ENCODE measurements around the gene ZDHHC5.

Gene ZDHHC5, protein sequence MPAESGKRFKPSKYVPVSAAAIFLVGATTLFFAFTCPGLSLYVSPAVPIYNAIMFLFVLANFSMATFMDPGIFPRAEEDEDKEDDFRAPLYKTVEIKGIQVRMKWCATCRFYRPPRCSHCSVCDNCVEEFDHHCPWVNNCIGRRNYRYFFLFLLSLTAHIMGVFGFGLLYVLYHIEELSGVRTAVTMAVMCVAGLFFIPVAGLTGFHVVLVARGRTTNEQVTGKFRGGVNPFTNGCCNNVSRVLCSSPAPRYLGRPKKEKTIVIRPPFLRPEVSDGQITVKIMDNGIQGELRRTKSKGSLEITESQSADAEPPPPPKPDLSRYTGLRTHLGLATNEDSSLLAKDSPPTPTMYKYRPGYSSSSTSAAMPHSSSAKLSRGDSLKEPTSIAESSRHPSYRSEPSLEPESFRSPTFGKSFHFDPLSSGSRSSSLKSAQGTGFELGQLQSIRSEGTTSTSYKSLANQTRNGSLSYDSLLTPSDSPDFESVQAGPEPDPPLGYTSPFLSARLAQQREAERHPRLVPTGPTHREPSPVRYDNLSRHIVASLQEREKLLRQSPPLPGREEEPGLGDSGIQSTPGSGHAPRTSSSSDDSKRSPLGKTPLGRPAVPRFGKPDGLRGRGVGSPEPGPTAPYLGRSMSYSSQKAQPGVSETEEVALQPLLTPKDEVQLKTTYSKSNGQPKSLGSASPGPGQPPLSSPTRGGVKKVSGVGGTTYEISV

DNA sequence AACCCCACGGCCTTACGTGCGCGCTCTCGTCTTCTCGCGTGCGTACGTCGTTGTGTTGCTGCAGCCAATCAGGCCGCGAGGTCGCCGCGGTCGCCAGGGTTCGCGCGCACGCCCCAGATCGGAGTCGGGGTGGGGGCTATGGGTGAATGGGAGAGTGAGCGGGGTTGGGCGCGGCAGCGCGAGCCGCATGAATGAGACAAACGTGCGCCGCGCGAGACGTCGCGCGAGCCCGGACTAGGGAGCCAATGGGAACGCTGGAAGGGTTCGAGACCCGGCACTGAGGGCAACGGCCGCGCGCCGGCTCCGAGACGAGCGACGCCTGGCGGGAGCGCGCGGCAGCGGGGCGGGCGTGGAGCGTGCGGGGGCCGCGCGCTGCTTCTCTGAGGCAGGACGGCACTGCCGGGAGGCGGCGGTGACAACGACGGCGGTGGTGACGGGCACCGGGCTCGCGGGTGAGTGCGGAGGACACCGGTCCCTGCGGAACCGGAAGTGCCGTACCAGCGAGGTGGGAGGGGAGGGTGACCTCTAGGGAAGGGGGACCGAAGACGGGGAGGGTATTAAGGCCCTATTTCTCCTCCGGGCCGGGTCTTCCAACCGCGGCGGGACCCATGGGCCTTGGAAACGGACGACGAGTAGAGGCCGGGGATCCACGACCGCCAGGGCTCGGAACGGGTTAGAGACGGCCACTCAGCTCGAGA is at the start of gene ZDHHC5:
ZDHHC5 (plus strand) TSS at position 379 of the 698 bp plus-strand sequence. CDS start 4,977 bp downstream, outside the sequence.
- peaks cover 5% of the 10 kb centered on the region; the same call in 1 of the 2 replicates for H4K20me1 ChIP-seq (ENCODE audit: insufficient read depth, low read length)
- TF ChIP-seq, protein P1, sequence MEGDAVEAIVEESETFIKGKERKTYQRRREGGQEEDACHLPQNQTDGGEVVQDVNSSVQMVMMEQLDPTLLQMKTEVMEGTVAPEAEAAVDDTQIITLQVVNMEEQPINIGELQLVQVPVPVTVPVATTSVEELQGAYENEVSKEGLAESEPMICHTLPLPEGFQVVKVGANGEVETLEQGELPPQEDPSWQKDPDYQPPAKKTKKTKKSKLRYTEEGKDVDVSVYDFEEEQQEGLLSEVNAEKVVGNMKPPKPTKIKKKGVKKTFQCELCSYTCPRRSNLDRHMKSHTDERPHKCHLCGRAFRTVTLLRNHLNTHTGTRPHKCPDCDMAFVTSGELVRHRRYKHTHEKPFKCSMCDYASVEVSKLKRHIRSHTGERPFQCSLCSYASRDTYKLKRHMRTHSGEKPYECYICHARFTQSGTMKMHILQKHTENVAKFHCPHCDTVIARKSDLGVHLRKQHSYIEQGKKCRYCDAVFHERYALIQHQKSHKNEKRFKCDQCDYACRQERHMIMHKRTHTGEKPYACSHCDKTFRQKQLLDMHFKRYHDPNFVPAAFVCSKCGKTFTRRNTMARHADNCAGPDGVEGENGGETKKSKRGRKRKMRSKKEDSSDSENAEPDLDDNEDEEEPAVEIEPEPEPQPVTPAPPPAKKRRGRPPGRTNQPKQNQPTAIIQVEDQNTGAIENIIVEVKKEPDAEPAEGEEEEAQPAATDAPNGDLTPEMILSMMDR (IDR thresholded peaks at IDR 0.05; ENCODE audit: low read depth, low read length): peak; percentile 44
- no peak for TF ChIP-seq EZH2phosphoT487 (IDR thresholded peaks at IDR 0.05; ENCODE audit: low read depth)
- H3K4me1 ChIP-seq (ENCODE audit: low read length): peaks cover 18% of the 10 kb centered on the region
- H3K27me3 ChIP-seq (ENCODE audit: low read depth, low read length): no peaks in the 10 kb centered on the region
- H3K4me3 ChIP-seq (ENCODE audit: low read length): peak within 1 kb of the TSS; percentile 97
- peak within 1 kb of the TSS; percentile 85 for H3K4me2 ChIP-seq (ENCODE audit: low read length)
- peak within 1 kb of the TSS; percentile 80 for H3K27ac ChIP-seq (ENCODE audit: low read length)
- H2AFZ ChIP-seq (ENCODE audit: low read depth, low read length): peak within 1 kb of the TSS; percentile 88
- no peaks in the 10 kb centered on the region for H3K9me3 ChIP-seq (ENCODE audit: insufficient read depth, low read length)
- peak within 1 kb of the TSS; percentile 98 for H3K9ac ChIP-seq (ENCODE audit: low read length)
- H3K79me2 ChIP-seq (ENCODE audit: low read length): peaks cover 49% of the 10 kb centered on the region
- peaks cover 15% of the 10 kb centered on the region for H3K36me3 ChIP-seq (replicated peaks; ENCODE audit: low read depth, low read length)

DNA sequence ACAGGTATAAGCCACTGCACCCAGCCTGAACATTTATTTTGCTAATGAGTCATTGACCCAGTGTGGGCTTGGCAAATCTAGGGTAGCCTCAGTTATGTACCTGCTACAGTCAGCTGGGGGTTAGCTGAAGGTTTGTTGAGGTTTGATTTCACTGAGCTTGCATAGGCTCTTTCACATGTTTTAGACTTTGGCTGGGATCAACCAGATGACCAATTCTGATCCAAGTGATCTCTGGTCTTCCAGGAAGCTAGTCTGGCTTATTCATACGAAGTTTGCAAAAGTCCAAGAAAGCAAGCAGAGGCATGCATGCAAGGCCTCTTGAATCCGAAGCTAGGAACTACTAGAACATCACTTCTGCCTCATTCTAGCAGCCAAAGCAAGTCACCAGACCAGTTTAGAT is 49.5 kb upstream of the ZDHHC5 start:
- TF ChIP-seq, protein P1 (IDR thresholded peaks at IDR 0.05; ENCODE audit: low read depth, low read length): no peak
- TF ChIP-seq EZH2phosphoT487 (IDR thresholded peaks at IDR 0.05; ENCODE audit: low read depth): no peak
- peaks cover 16% of the 10 kb centered on the region; the same call in 1 of the 2 replicates for H3K27me3 ChIP-seq (ENCODE audit: low read depth, low read length)
- H3K4me3 ChIP-seq (ENCODE audit: low read length): no peak overlapping the region
- no peaks in the 10 kb centered on the region for H3K79me2 ChIP-seq (ENCODE audit: low read length)
- peaks cover 9% of the 10 kb centered on the region; the same call in 1 of the 2 replicates for H3K9me3 ChIP-seq (ENCODE audit: insufficient read depth, low read length)
- H4K20me1 ChIP-seq (ENCODE audit: insufficient read depth, low read length): no peaks in the 10 kb centered on the region
- no peak overlapping the region for H3K9ac ChIP-seq (ENCODE audit: low read length)
- H3K4me2 ChIP-seq (ENCODE audit: low read length): no peak overlapping the region
- no peaks in the 10 kb centered on the region for H3K36me3 ChIP-seq (replicated peaks; ENCODE audit: low read depth, low read length)
- peaks cover 2% of the 10 kb centered on the region; the same call in 1 of the 2 replicates for H3K4me1 ChIP-seq (ENCODE audit: low read length)
- H2AFZ ChIP-seq (ENCODE audit: low read depth, low read length): no peak overlapping the region
- no peak overlapping the region for H3K27ac ChIP-seq (ENCODE audit: low read length)

DNA sequence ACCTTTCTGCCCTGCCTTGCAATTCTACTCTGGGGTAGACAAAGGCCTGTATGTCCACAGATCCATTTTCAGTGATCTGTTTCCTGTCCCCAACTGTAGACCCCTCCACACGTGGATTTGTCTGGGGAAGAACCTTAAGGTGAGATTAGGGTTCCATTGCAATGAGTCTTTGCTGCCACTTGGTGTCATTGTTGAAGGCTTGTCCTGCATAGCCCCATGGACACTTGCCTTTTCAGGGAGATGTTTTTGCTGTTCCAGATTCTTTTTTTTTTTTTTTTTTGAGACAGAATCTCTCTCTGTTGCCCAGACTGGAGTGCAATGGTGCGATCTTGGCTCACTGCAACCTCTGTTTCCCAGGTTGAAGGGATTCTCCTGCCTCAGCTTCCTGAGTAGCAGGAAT is 48.6 kb upstream of the ZDHHC5 start:
- TF ChIP-seq, protein P1 (IDR thresholded peaks at IDR 0.05; ENCODE audit: low read depth, low read length): 0 out of 2 replicates have a peak, but pooled peaks have one; percentile 19
- no peak for TF ChIP-seq EZH2phosphoT487 (IDR thresholded peaks at IDR 0.05; ENCODE audit: low read depth)
- no peak overlapping the region for H3K9ac ChIP-seq (ENCODE audit: low read length)
- H3K79me2 ChIP-seq (ENCODE audit: low read length): no peaks in the 10 kb centered on the region
- no peak overlapping the region for H3K4me2 ChIP-seq (ENCODE audit: low read length)
- no peaks in the 10 kb centered on the region for H3K36me3 ChIP-seq (replicated peaks; ENCODE audit: low read depth, low read length)
- no peaks in the 10 kb centered on the region for H4K20me1 ChIP-seq (ENCODE audit: insufficient read depth, low read length)
- peaks cover 9% of the 10 kb centered on the region; the same call in 1 of the 2 replicates for H3K27me3 ChIP-seq (ENCODE audit: low read depth, low read length)
- no peak overlapping the region for H3K27ac ChIP-seq (ENCODE audit: low read length)
- H3K4me3 ChIP-seq (ENCODE audit: low read length): no peak overlapping the region
- peaks cover 9% of the 10 kb centered on the region; the same call in 1 of the 2 replicates for H3K9me3 ChIP-seq (ENCODE audit: insufficient read depth, low read length)
- peaks cover 2% of the 10 kb centered on the region; the same call in 1 of the 2 replicates for H3K4me1 ChIP-seq (ENCODE audit: low read length)
- no peak overlapping the region for H2AFZ ChIP-seq (ENCODE audit: low read depth, low read length)

All from OCI-LY3 (cell line).